Keratinocyte (primary cell): ENCODE data around the gene TKT. TPM values are rescaled to one million over a fixed set of nuclear protein-coding genes. Genes with fewer than 3 reads are reported as not detected.

Source experiments
- DNase-seq: peaks from one replicate; pipeline ENCODE4 v3.0.0-alpha.2; 2011; ENCODE audit warnings: low read depth, missing footprints, low spot score
- FAIRE-seq: peaks from 2 replicates; lab custom pipeline; 2011; peaks lifted over from hg19 to GRCh38; lab: Jason Lieb, UNC
- H2AFZ ChIP-seq: 2 replicates; pipeline ENCODE4 v1.6.0; 2012; ENCODE audit warnings: low read length, control low read depth, inconsistent platforms; ENCODE audit not compliant: control insufficient read depth
- H3K27ac ChIP-seq: 2 replicates; pipeline ENCODE4 v1.5.1; 2011; ENCODE audit warnings: low read length; ENCODE audit not compliant: control insufficient read depth, insufficient read depth
- H3K27me3 ChIP-seq: 3 replicates; pipeline ENCODE4 v1.6.0; 2011; ENCODE audit warnings: low read length; ENCODE audit not compliant: control insufficient read depth, insufficient read depth; ENCODE audit errors: extremely low read depth
- H3K36me3 ChIP-seq, 2 experiments: 2 replicates in 1 of 2; 3 replicates in 1 of 2; pipeline ENCODE4 v1.5.1; 2011; ENCODE audit warnings: low read length in 2 of 2, mild to moderate bottlenecking in 1 of 2; ENCODE audit not compliant: control insufficient read depth in 2 of 2, insufficient read depth in 2 of 2; ENCODE audit errors: extremely low read depth in 1 of 2
- H3K4me1 ChIP-seq: 3 replicates; pipeline ENCODE4 v1.5.1; 2011; ENCODE audit warnings: low read length; ENCODE audit not compliant: control insufficient read depth, insufficient read depth; ENCODE audit errors: extremely low read depth
- H3K4me2 ChIP-seq: 3 replicates; pipeline ENCODE4 v1.6.0; 2011; ENCODE audit warnings: low read depth, low read length; ENCODE audit not compliant: control insufficient read depth, insufficient read depth; ENCODE audit errors: extremely low read depth
- H3K4me3 ChIP-seq, 3 experiments: fragments of 200-600 bp in 1 of 3; sonication (generic) in 1 of 3; 2 replicates in 2 of 3; 3 replicates in 1 of 3; pipeline ENCODE4 v1.5.1; 2011 to 2016; ENCODE audit warnings: low read length in 3 of 3, mild to moderate bottlenecking in 3 of 3, control low read depth in 2 of 3, inconsistent platforms in 1 of 3, low read depth in 1 of 3, mixed read lengths in 1 of 3, mixed run types in 1 of 3, moderate library complexity in 1 of 3; ENCODE audit not compliant: control insufficient read depth in 2 of 3, insufficient read depth in 2 of 3; ENCODE audit errors: extremely low read depth in 1 of 3
- H3K79me2 ChIP-seq: 2 replicates; pipeline ENCODE4 v1.6.0; 2012; ENCODE audit warnings: low read length; ENCODE audit not compliant: control insufficient read depth, insufficient read depth
- H3K9ac ChIP-seq: 3 replicates; pipeline ENCODE4 v1.6.0; 2011; ENCODE audit warnings: low read length; ENCODE audit not compliant: control insufficient read depth, insufficient read depth; ENCODE audit errors: extremely low read depth
- H3K9me1 ChIP-seq: 3 replicates; pipeline ENCODE4 v1.6.0; 2011; ENCODE audit warnings: low read length; ENCODE audit not compliant: control insufficient read depth, insufficient read depth; ENCODE audit errors: extremely low read depth
- H3K9me3 ChIP-seq: 2 replicates; pipeline ENCODE4 v1.5.1; 2012; ENCODE audit warnings: low read depth, low read length; ENCODE audit not compliant: control insufficient read depth
- H4K20me1 ChIP-seq: 3 replicates; pipeline ENCODE4 v1.6.0; 2011; ENCODE audit warnings: low read length; ENCODE audit not compliant: control insufficient read depth, insufficient read depth; ENCODE audit errors: extremely low read depth
- EZH2 ChIP-seq: IDR thresholded peaks from one replicate; pipeline ENCODE4 v1.6.1; 2012; ENCODE audit warnings: inconsistent platforms, mild to moderate bottlenecking, low read length, moderate library complexity
- dilution Hi-C: fragments of 300-500 bp; cut with MboI; formaldehyde crosslinking; loops from one replicate; pipeline ENCODE4 v1.7.0; 2020; ENCODE audit warnings: low sequenced_read_pairs; ENCODE audit not compliant: extremely low pct_ligation_motif_present
- polyA plus RNA-seq, 5 experiments: library from polyadenylated mRNA; depleted of rRNA in 3 of 5; stranded (reverse) in 3 of 5; stranded (forward) in 1 of 5; unstranded in 1 of 5; fragments of >200 nt; gene quantifications; 1 replicate in 1 of 5; 2 replicates in 3 of 5; 3 replicates in 1 of 5; pipeline versions ENCODE4 v1.2.1 to v1.2.3, GENCODE V29; 2011 to 2012; ENCODE audit warnings: missing spikeins in 2 of 5, low read depth in 1 of 5, low replicate concordance in 1 of 5
- TF ChIP-seq, protein P1 (sequence below), 3 experiments: IDR thresholded peaks in 1 of 3; conservative IDR thresholded peaks in 1 of 3; optimal IDR thresholded peaks in 1 of 3; 2 replicates in 2 of 3; 3 replicates in 1 of 3; pipeline versions ENCODE3 to v1.5.1; 2011; ENCODE audit warnings: low read length in 3 of 3, mild to moderate bottlenecking in 3 of 3, moderate library complexity in 2 of 3, control low read depth in 1 of 3, inconsistent platforms in 1 of 3; ENCODE audit not compliant: insufficient read depth in 2 of 3; ENCODE audit errors: extremely low read depth in 1 of 3

TKT gene
- polyA plus RNA-seq, 1 donor (not counting 4 experiments of a cell fraction or from before 2014, with no cell fraction given): 266 TPM

DNA sequence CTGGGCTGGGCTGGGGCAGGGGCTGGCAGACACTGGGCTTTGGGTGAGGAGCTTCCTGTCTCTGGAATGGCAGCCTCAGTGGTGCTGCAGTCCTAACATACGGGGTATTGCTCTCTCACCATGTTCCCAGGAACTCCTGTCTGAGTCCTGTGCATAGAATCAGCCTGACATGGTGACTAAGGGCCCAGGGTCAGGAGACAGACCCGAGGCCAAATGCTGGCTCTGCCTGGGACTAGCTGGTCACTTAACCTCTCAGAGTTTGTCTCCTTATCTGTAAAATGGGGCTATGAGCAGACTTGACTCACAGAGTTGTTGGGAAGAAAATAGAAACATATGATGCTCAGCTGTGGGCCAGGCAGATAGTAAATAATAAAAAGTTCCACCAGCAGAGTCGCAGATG, 66.5 kb downstream of the TKT start:
- FAIRE-seq (no peak), DNase-seq (no peak)
- peaks cover 19 to 28% of the 10 kb centered on the region in 2 experiments for H3K36me3 ChIP-seq
- dilution Hi-C loops: no loop called here
- TF ChIP-seq EZH2: no peak
- TF ChIP-seq, protein P1, sequence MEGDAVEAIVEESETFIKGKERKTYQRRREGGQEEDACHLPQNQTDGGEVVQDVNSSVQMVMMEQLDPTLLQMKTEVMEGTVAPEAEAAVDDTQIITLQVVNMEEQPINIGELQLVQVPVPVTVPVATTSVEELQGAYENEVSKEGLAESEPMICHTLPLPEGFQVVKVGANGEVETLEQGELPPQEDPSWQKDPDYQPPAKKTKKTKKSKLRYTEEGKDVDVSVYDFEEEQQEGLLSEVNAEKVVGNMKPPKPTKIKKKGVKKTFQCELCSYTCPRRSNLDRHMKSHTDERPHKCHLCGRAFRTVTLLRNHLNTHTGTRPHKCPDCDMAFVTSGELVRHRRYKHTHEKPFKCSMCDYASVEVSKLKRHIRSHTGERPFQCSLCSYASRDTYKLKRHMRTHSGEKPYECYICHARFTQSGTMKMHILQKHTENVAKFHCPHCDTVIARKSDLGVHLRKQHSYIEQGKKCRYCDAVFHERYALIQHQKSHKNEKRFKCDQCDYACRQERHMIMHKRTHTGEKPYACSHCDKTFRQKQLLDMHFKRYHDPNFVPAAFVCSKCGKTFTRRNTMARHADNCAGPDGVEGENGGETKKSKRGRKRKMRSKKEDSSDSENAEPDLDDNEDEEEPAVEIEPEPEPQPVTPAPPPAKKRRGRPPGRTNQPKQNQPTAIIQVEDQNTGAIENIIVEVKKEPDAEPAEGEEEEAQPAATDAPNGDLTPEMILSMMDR (optimal IDR thresholded peaks at IDR 0.05 in 1 of 3, IDR thresholded peaks at IDR 0.05 in 1 of 3, conservative IDR thresholded peaks at IDR 0.05 in 1 of 3; ENCODE audit: extremely low read depth in 1 of 3, insufficient read depth in 2 of 3, low read length in 3 of 3): no peak
- no peaks in the 10 kb centered on the region for H3K9me3 ChIP-seq
- no peaks in the 10 kb centered on the region for H3K9me1 ChIP-seq
- peaks cover 7% of the 10 kb centered on the region for H3K4me1 ChIP-seq
- no peak overlapping the region for H3K9ac ChIP-seq
- no peak overlapping the region for H3K4me2 ChIP-seq
- H3K27me3 ChIP-seq: no peaks in the 10 kb centered on the region
- H2AFZ ChIP-seq: no peak overlapping the region
- no peaks in the 10 kb centered on the region for H4K20me1 ChIP-seq
- no peak overlapping the region for H3K4me3 ChIP-seq
- no peaks in the 10 kb centered on the region for H3K79me2 ChIP-seq
- H3K27ac ChIP-seq: no peak overlapping the region

DNA sequence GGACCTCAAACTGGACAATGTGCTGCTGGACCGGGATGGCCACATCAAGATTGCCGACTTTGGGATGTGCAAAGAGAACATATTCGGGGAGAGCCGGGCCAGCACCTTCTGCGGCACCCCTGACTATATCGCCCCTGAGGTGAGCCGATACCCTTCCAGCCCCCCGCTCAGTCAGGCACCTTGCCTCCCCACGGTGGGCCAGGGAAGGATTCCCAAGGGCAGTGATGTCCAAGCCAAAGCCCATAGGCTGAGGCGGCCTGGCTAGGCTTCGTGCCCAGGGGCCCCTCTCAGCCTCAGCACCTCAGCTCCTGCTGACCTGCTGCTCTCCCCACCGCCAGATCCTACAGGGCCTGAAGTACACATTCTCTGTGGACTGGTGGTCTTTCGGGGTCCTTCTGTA, 67.1 kb downstream of the TKT start:
- H3K4me2 ChIP-seq: no peak overlapping the region
- H3K9ac ChIP-seq: no peak overlapping the region
- FAIRE-seq (no peak), DNase-seq (no peak)
- no peaks in the 10 kb centered on the region for H3K27me3 ChIP-seq
- no peaks in the 10 kb centered on the region for H3K79me2 ChIP-seq
- no peak overlapping the region for H3K27ac ChIP-seq
- dilution Hi-C loops: no loop called here
- H3K4me3 ChIP-seq: no peak overlapping the region
- peaks cover 7% of the 10 kb centered on the region for H3K4me1 ChIP-seq
- TF ChIP-seq, protein P1 (optimal IDR thresholded peaks at IDR 0.05 in 1 of 3, IDR thresholded peaks at IDR 0.05 in 1 of 3, conservative IDR thresholded peaks at IDR 0.05 in 1 of 3; ENCODE audit: extremely low read depth in 1 of 3, insufficient read depth in 2 of 3, low read length in 3 of 3): no peak
- TF ChIP-seq EZH2: no peak
- no peak overlapping the region for H2AFZ ChIP-seq
- no peaks in the 10 kb centered on the region for H3K9me1 ChIP-seq
- H4K20me1 ChIP-seq: no peaks in the 10 kb centered on the region
- H3K36me3 ChIP-seq: peaks cover 19 to 28% of the 10 kb centered on the region in 2 experiments
- H3K9me3 ChIP-seq: no peaks in the 10 kb centered on the region
